ENCODE results near the gene COLEC11. TPM values are rescaled to one million over a fixed set of nuclear protein-coding genes. Genes with fewer than 3 reads are reported as not detected.

COLEC11 gene
- total RNA-seq, 1 experiment from 2014 or later: not detected

- DNase-seq (ENCODE audit: low read depth): no peak
Measured at GRCh38 chr2:3670376-3670775, 75.5 kb downstream of the COLEC11 start.

GRCh38 chr2:3670941-3671340 lies 76.0 kb downstream of the COLEC11 start:
- DNase-seq (ENCODE audit: low read depth): no peak

GRCh38 chr2:3672861-3673678 lies 78.2 kb downstream of the COLEC11 start:
- DNase-seq (ENCODE audit: low read depth): no peak

GRCh38 chr2:3674066-3674845 lies 79.3 kb downstream of the COLEC11 start:
- no peak for DNase-seq (ENCODE audit: low read depth)

GRCh38 chr2:3675687-3676086 lies 80.8 kb downstream of the COLEC11 start:
- DNase-seq (ENCODE audit: low read depth): no peak

GRCh38 chr2:3677436-3677835 lies 82.5 kb downstream of the COLEC11 start:
- DNase-seq (ENCODE audit: low read depth): no peak

GRCh38 chr2:3678212-3678611 lies 83.3 kb downstream of the COLEC11 start:
- DNase-seq (ENCODE audit: low read depth): no peak

GRCh38 chr2:3679180-3679579 lies 84.3 kb downstream of the COLEC11 start:
- DNase-seq (ENCODE audit: low read depth): no peak

GRCh38 chr2:3679616-3680393 lies 84.9 kb downstream of the COLEC11 start:
- DNase-seq (ENCODE audit: low read depth): no peak

- no peak for DNase-seq (ENCODE audit: low read depth)
Measured at GRCh38 chr2:3680548-3681345, 85.8 kb downstream of the COLEC11 start.

GRCh38 chr2:3681625-3682024 lies 86.7 kb downstream of the COLEC11 start:
- DNase-seq (ENCODE audit: low read depth): no peak

- no peak for DNase-seq (ENCODE audit: low read depth)
Measured at GRCh38 chr2:3682811-3683210, 87.9 kb downstream of the COLEC11 start.

- DNase-seq (ENCODE audit: low read depth): peak; percentile 7
Measured at GRCh38 chr2:3683748-3684454, 89.0 kb downstream of the COLEC11 start.

GRCh38 chr2:3689998-3690748 lies 95.3 kb downstream of the COLEC11 start:
- no peak for DNase-seq (ENCODE audit: low read depth)

- no peak for DNase-seq (ENCODE audit: low read depth)
Measured at GRCh38 chr2:3692375-3692774, 97.5 kb downstream of the COLEC11 start.

Other genes starting within 250 kb of the COLEC11 start
- gene EIPR1, start 217.3 kb upstream of the COLEC11 start, total RNA-seq (2014; rRNA removed): 54.8 and 77.5 TPM in 2 replicates
- gene TRAPPC12, start 215.4 kb upstream of the COLEC11 start, total RNA-seq (2014; rRNA removed): 48.6 and 64.6 TPM in 2 replicates
- gene ADI1, start 75.6 kb upstream of the COLEC11 start, total RNA-seq (2014; rRNA removed): 60.0 and 61.8 TPM in 2 replicates
- 36.4 and 36.7 TPM in 2 replicates for gene RNASEH1, start 36.8 kb upstream of the COLEC11 start, total RNA-seq (2014; rRNA removed)
- gene RPS7, start 19.9 kb upstream of the COLEC11 start, total RNA-seq (2014; rRNA removed): 2,202 and 2,483 TPM in 2 replicates
- gene ALLC, start 63.1 kb downstream of the COLEC11 start, total RNA-seq (2014; rRNA removed): not detected in 2 replicates
- gene DCDC2C, start 108.5 kb downstream of the COLEC11 start, total RNA-seq (2014; rRNA removed): not detected in 2 replicates